CD14-positive monocyte (primary cell): Measurements from ENCODE around the gene RAMACL. TPM values are rescaled to one million over a fixed set of nuclear protein-coding genes. Genes with fewer than 3 reads are reported as not detected.

Source experiments
- DNase-seq, 3 donors: peaks; one replicate each; pipeline ENCODE4 v3.0.0-alpha.2; 2011 to 2022
- H2AFZ ChIP-seq: 2 replicates; pipeline ENCODE4 v1.6.0; 2012; ENCODE audit warnings: mild to moderate bottlenecking, low read depth, low read length, inconsistent platforms; ENCODE audit not compliant: insufficient read depth, poor library complexity, severe bottlenecking
- H3K27ac ChIP-seq, 2 donors: 1 replicate in 1 of 2; 2 replicates in 1 of 2; pipeline ENCODE4 v1.5.1; 2012 to 2013; ENCODE audit warnings: low read length in 2 of 2, control low read depth in 1 of 2, inconsistent platforms in 1 of 2, low read depth in 1 of 2, mild to moderate bottlenecking in 1 of 2
- H3K27me3 ChIP-seq, 2 donors: one replicate each; pipeline versions ENCODE4 v1.6.0 to v1.6.1; 2011 to 2013; ENCODE audit warnings: low read length in 2 of 2; ENCODE audit not compliant: control insufficient read depth in 2 of 2, insufficient read depth in 2 of 2
- H3K36me3 ChIP-seq, 2 donors: replicated peaks in 1 of 2; 1 replicate in 1 of 2; 2 replicates in 1 of 2; pipeline versions ENCODE4 v1.5.1 to v1.6.1; 2012 to 2013; ENCODE audit warnings: low read length in 2 of 2, control low read depth in 1 of 2, inconsistent platforms in 1 of 2, mild to moderate bottlenecking in 1 of 2; ENCODE audit not compliant: insufficient read depth in 2 of 2, control insufficient read depth in 1 of 2
- H3K4me1 ChIP-seq, 2 donors: 1 replicate in 1 of 2; 2 replicates in 1 of 2; pipeline versions ENCODE4 v1.5.1 to v1.6.1; 2012 to 2013; ENCODE audit warnings: low read length in 2 of 2, control low read depth in 1 of 2, inconsistent platforms in 1 of 2, mild to moderate bottlenecking in 1 of 2, moderate library complexity in 1 of 2; ENCODE audit not compliant: insufficient read depth in 2 of 2, control insufficient read depth in 1 of 2
- H3K4me2 ChIP-seq: replicated peaks from 2 replicates; pipeline ENCODE3; 2012; ENCODE audit warnings: low read length, moderate library complexity, mild to moderate bottlenecking; ENCODE audit not compliant: poor library complexity, severe bottlenecking; ENCODE audit errors: extremely low read depth
- H3K4me3 ChIP-seq, 3 experiments: fragments of 200-600 bp in 1 of 3; sonication (generic) in 1 of 3; replicated peaks in 1 of 3; 1 replicate in 2 of 3; 2 replicates in 1 of 3; pipeline ENCODE4 v1.5.1; 2011 to 2013; ENCODE audit warnings: low read length in 3 of 3, mild to moderate bottlenecking in 3 of 3, control low read depth in 2 of 3, low read depth in 2 of 3, inconsistent platforms in 1 of 3, moderate library complexity in 1 of 3
- H3K79me2 ChIP-seq: 2 replicates; pipeline ENCODE4 v1.6.0; 2012; ENCODE audit warnings: mild to moderate bottlenecking, control low read depth, inconsistent platforms, low read length, moderate library complexity; ENCODE audit not compliant: insufficient read depth
- H3K9ac ChIP-seq: 2 replicates; pipeline ENCODE4 v1.6.0; 2017; ENCODE audit warnings: low read length, mild to moderate bottlenecking; ENCODE audit not compliant: insufficient read depth, poor library complexity, severe bottlenecking
- H3K9me3 ChIP-seq, 2 donors: replicated peaks in 1 of 2; 1 replicate in 1 of 2; 2 replicates in 1 of 2; pipeline versions ENCODE4 v1.5.1 to v1.6.1; 2012 to 2013; ENCODE audit warnings: low read length in 2 of 2, control low read depth in 1 of 2; ENCODE audit not compliant: control insufficient read depth in 1 of 2, insufficient read depth in 1 of 2
- H4K20me1 ChIP-seq: 2 replicates; pipeline ENCODE4 v1.6.0; 2012; ENCODE audit warnings: mild to moderate bottlenecking, low read length, control low read depth, moderate library complexity; ENCODE audit not compliant: insufficient read depth
- H3K27ac Mint-ChIP-seq, 7 donors: one replicate each; pipeline ENCODE4 v1.8.0; 2020; ENCODE audit warnings: mild to moderate bottlenecking in 7 of 7, mixed read lengths in 7 of 7, moderate library complexity in 6 of 7, inconsistent platforms in 2 of 7
- H3K27me3 Mint-ChIP-seq, 3 donors: one replicate each; pipeline ENCODE4 v1.8.0; 2021 to 2022; ENCODE audit warnings: low read depth in 3 of 3, mild to moderate bottlenecking in 3 of 3, mixed read lengths in 3 of 3, moderate library complexity in 3 of 3, inconsistent platforms in 1 of 3
- H3K36me3 Mint-ChIP-seq, 2 donors: one replicate each; pipeline ENCODE4 v1.8.0; 2020; ENCODE audit warnings: mixed read lengths in 2 of 2, inconsistent platforms in 1 of 2, mild to moderate bottlenecking in 1 of 2
- H3K4me1 Mint-ChIP-seq: one replicate; pipeline ENCODE4 v1.8.0; 2020; ENCODE audit warnings: mild to moderate bottlenecking, mixed read lengths
- H3K4me3 Mint-ChIP-seq, 2 donors: one replicate each; pipeline ENCODE4 v1.8.0; 2020; ENCODE audit warnings: mild to moderate bottlenecking in 2 of 2, mixed read lengths in 2 of 2, moderate library complexity in 1 of 2
- H3K9me3 Mint-ChIP-seq, 7 donors: one replicate each; pipeline ENCODE4 v1.8.0; 2020 to 2022; ENCODE audit warnings: mixed read lengths in 7 of 7, mild to moderate bottlenecking in 6 of 7, moderate library complexity in 6 of 7, inconsistent platforms in 2 of 7
- CTCF ChIP-seq: fragments of 200-600 bp; IDR thresholded peaks from one replicate; pipeline ENCODE4 v1.8.0; 2022; ENCODE audit warnings: antibody characterized with exemption, mild to moderate bottlenecking
- WGBS: methylation state at CpG from one replicate; pipeline ENCODE4 v1.1.5; 2013; ENCODE audit warnings: missing lambda C conversion rate; ENCODE audit not compliant: insufficient coverage; 5-methylcytosine and 5-hydroxymethylcytosine counted together
- intact Hi-C, 2 donors: fragments of 100-400 bp; cut with micrococcal nuclease; formaldehyde crosslinking; loops; one replicate each; pipeline versions ENCODE4 v1.15.0 to v1.15.1; 2023
- polyA plus RNA-seq, 3 donors: library from polyadenylated mRNA; depleted of rRNA in 1 of 3; unstranded in 2 of 3; stranded (reverse) in 1 of 3; fragments of 300-500 nt in 2 of 3; fragments of >200 nt in 1 of 3; fragmentation: Illumina TruSeq in 2 of 3; gene quantifications; 1 replicate in 2 of 3; 2 replicates in 1 of 3; pipeline ENCODE4 v1.2.3, GENCODE V29; 2012 to 2021

Gene RAMACL
- polyA plus RNA-seq, 3 donors = 0.05 to 0.33 (median 0.11) TPM

- intact Hi-C loops = loop anchor here (5.0 to 10.0 kb wide), 7 partner anchors 241 to 377 kb away; partner anchors contain the start of genes MPC1 (in 2 of the 2), RNASET2 (in 2 of the 2) and SFT2D1 (in 1 of the 2)
- TF ChIP-seq CTCF = no peak
- Mint-ChIP-seq H3K27me3 (peaks cover 33 to 45% (median 41%) of the 10 kb centered on the region in 3 donors), H3K4me3 (peak overlapping the region in 1 of 2 donors; percentile 89), H3K36me3 (no peaks in the 10 kb centered on the region), H3K27ac (no peak overlapping the region), H3K4me1 (peaks cover 25% of the 10 kb centered on the region), H3K9me3 (peaks cover 0 to 11% (median 5%) of the 10 kb centered on the region in 7 donors)
- no peak overlapping the region for H3K9ac ChIP-seq
- no peak overlapping the region for H3K4me2 ChIP-seq
- H3K79me2 ChIP-seq = no peaks in the 10 kb centered on the region
- DNase-seq = no peak
- peaks cover 21 to 29% of the 10 kb centered on the region in 2 donors for H3K4me1 ChIP-seq
- 93% methylated on average over 5 of the region's 5 CpGs for WGBS
- H3K4me3 ChIP-seq = no peak overlapping the region
- H3K36me3 ChIP-seq = no peaks in the 10 kb centered on the region
- H3K27ac ChIP-seq = no peak overlapping the region
- H4K20me1 ChIP-seq = no peaks in the 10 kb centered on the region
- no peak overlapping the region for H2AFZ ChIP-seq
- H3K9me3 ChIP-seq = no peaks in the 10 kb centered on the region
- H3K27me3 ChIP-seq = peaks cover 27 to 33% of the 10 kb centered on the region in 2 donors
Measured at GRCh38 chr6:166625356-166625755, 38.9 kb upstream of the RAMACL start.

GRCh38 chr6:166624275-166624674, 37.8 kb upstream of the RAMACL start:
- no peak overlapping the region for H3K4me3 ChIP-seq
- Mint-ChIP-seq H3K9me3 (peaks cover 0 to 11% (median 5%) of the 10 kb centered on the region in 7 donors), H3K36me3 (no peaks in the 10 kb centered on the region), H3K4me1 (peaks cover 25% of the 10 kb centered on the region), H3K4me3 (no peak overlapping the region), H3K27me3 (peaks cover 22 to 34% (median 32%) of the 10 kb centered on the region in 3 donors), H3K27ac (no peak overlapping the region)
- peaks cover 21 to 29% of the 10 kb centered on the region in 2 donors for H3K4me1 ChIP-seq
- no peak for TF ChIP-seq CTCF
- H3K4me2 ChIP-seq = no peak overlapping the region
- DNase-seq = peak; percentile 50 to 78 (median 55)
- H3K9ac ChIP-seq = no peak overlapping the region
- H2AFZ ChIP-seq = no peak overlapping the region
- H4K20me1 ChIP-seq = no peaks in the 10 kb centered on the region
- H3K27ac ChIP-seq = no peak overlapping the region
- intact Hi-C loops = loop anchor here (10.0 kb wide), 3 partner anchors 239 to 369 kb away; partner anchors contain the start of genes MPC1 (in 1 of the 2) and RNASET2 (in 1 of the 2)
- no peaks in the 10 kb centered on the region for H3K9me3 ChIP-seq
- no CpG with 5 or more reads among the region's 4 CpGs for WGBS
- H3K79me2 ChIP-seq = no peaks in the 10 kb centered on the region
- no peaks in the 10 kb centered on the region for H3K36me3 ChIP-seq
- H3K27me3 ChIP-seq = peaks cover 19 to 22% of the 10 kb centered on the region in 2 donors
